GM08714 (cell line): Measurements from ENCODE around the gene CIDEB.

Experiments
- H3K4me3 ChIP-seq: fragments of 200-500 bp; sonication (Bioruptor generic); 2 replicates; pipeline ENCODE4 v1.5.1; 2014; ENCODE audit warnings: mild to moderate bottlenecking, low read length, inconsistent platforms
- ZNF274 ChIP-seq: IDR thresholded peaks from 2 replicates; pipeline ENCODE4 v1.6.1; 2012; ENCODE audit warnings: mild to moderate bottlenecking, low read depth, low read length

Gene CIDEB

GRCh38 chr14:24266344-24267244 lies 41.2 kb downstream of the CIDEB start:
- TF ChIP-seq ZNF274: no peak
- H3K4me3 ChIP-seq: no peak overlapping the region

GRCh38 chr14:24264298-24264697 lies 43.5 kb downstream of the CIDEB start:
- H3K4me3 ChIP-seq: no peak overlapping the region
- TF ChIP-seq ZNF274: no peak

GRCh38 chr14:24263848-24264247 lies 43.9 kb downstream of the CIDEB start:
- TF ChIP-seq ZNF274: no peak

GRCh38 chr14:24262821-24263733 lies 44.7 kb downstream of the CIDEB start, which contains the start of gene TGM1:
TGM1 (minus strand) TSS chr14:24263177; CDS start chr14:24262352, 825 bp downstream.
- no peak for TF ChIP-seq ZNF274
- H3K4me3 ChIP-seq: no peak within 1 kb of the TSS

More at GRCh38 chr14:24263848-24264247, 43.9 kb downstream of the CIDEB start:
- H3K4me3 ChIP-seq: no peak overlapping the region

- H3K4me3 ChIP-seq: no peak overlapping the region
- no peak for TF ChIP-seq ZNF274
Observed at GRCh38 chr14:24261969-24262327, 45.8 kb downstream of the CIDEB start.

- no peak for TF ChIP-seq ZNF274
- H3K4me3 ChIP-seq: no peak overlapping the region
Observed at GRCh38 chr14:24261256-24261968, 46.4 kb downstream of the CIDEB start.

GRCh38 chr14:24260780-24261157 lies 47.0 kb downstream of the CIDEB start:
- no peak for TF ChIP-seq ZNF274
- no peak overlapping the region for H3K4me3 ChIP-seq

- TF ChIP-seq ZNF274: no peak
- H3K4me3 ChIP-seq: no peak overlapping the region
Observed at GRCh38 chr14:24260026-24260779, 47.6 kb downstream of the CIDEB start.

- H3K4me3 ChIP-seq: no peak overlapping the region
- no peak for TF ChIP-seq ZNF274
Observed at GRCh38 chr14:24259282-24260025, 48.3 kb downstream of the CIDEB start.

GRCh38 chr14:24258548-24259265 lies 49.1 kb downstream of the CIDEB start:
- no peak for TF ChIP-seq ZNF274
- no peak overlapping the region for H3K4me3 ChIP-seq

- TF ChIP-seq ZNF274: no peak
- H3K4me3 ChIP-seq: no peak overlapping the region
Observed at GRCh38 chr14:24258119-24258518, 49.7 kb downstream of the CIDEB start.

GRCh38 chr14:24256960-24257359 lies 50.8 kb downstream of the CIDEB start:
- no peak for TF ChIP-seq ZNF274
- no peak overlapping the region for H3K4me3 ChIP-seq
